ENCODE results near the gene BHLHE23.

Gene BHLHE23

DNA sequence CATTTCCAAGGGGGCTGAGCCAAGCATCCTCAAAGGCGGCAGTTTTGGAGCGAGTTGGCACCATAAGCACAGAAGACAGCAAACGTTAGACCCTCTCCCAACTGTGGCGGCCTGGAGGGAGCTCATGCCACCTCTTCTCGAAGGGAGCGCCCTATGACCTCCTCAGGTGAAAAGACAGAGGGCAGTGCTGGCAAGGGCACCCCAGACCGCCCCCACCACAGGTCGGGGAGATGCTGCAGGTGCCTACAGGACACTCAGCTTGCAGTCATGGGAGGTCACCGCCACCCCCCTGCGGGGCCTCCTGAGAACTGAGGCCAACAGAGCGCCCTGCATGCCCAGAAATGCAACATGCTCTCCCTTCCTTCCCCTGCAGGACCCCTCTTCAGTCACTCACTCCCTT lies 45.1 kb upstream of the BHLHE23 start:
- DNase-seq (ENCODE audit: extremely low read depth, low read depth), result no peak
- TF ChIP-seq CTCF (IDR thresholded peaks at IDR 0.05; ENCODE audit: low read depth, low read length, missing control alignments), result no peak
- H3K4me3 ChIP-seq (replicated peaks; ENCODE audit: low read depth, low read length), result no peak overlapping the region

DNA sequence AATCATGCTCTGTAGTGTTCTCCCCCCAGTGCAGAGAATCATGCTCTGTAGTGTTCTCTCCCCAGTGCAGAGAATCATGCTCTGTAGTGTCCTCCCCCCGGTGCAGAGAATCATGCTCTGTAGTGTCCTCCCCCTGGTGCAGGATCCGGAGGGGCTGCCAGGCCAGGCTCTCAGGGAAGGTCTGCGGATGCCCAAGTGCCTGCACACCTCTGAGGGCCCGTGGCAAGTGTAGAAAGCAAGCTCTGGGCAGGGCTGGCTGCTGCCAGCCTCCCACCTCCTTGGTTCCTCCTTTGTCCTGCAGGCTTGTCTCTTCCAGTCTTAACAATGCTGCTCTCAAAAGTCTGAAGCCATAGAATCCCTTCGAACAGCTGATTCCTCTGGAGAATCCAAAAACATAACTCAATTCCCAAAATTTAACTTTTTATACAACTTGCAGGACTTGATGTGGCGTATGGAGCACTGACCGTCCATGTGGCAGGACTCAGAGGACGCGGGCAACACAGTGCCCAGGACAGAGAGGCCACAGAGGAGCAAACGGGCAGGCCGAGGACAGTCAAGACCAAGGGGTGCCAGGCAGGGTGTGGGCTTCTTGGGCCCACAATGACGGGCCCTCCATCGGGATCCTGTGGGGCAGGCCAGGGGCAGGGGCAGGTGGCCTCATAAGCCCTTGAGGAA lies 44.6 kb upstream of the BHLHE23 start:
- no peak overlapping the region for H3K4me3 ChIP-seq (replicated peaks; ENCODE audit: low read depth, low read length)
- DNase-seq (ENCODE audit: extremely low read depth, low read depth), result no peak
- TF ChIP-seq CTCF (IDR thresholded peaks at IDR 0.05; ENCODE audit: low read depth, low read length, missing control alignments), result no peak

DNA sequence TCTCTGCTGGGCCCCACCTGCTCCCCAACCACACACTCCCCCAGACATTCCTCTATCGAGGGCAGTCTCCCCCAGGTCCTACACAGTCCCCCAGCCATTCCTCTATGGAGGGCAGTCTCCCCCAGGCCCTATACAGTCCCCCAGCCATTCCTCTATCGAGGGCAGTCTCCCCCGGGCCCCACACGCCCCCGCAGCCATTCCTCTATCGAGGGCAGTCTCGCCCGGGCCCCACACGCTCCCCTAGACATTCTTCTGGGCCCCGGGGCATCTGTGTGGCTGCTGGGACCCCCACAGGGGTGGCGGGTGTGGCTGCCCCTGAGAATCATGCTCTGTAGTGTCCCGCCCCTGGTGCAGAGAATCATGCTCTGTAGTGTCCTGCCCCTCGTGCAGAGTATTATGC lies 43.6 kb upstream of the BHLHE23 start:
- no peak for DNase-seq (ENCODE audit: extremely low read depth, low read depth)
- H3K4me3 ChIP-seq (replicated peaks; ENCODE audit: low read depth, low read length), result no peak overlapping the region
- no peak for TF ChIP-seq CTCF (IDR thresholded peaks at IDR 0.05; ENCODE audit: low read depth, low read length, missing control alignments)

GRCh38 chr20:63049561-63050221 lies 42.9 kb upstream of the BHLHE23 start:
- no peak for TF ChIP-seq CTCF (IDR thresholded peaks at IDR 0.05; ENCODE audit: low read depth, low read length, missing control alignments)
- no peak for DNase-seq (ENCODE audit: extremely low read depth, low read depth)
- no peak overlapping the region for H3K4me3 ChIP-seq (replicated peaks; ENCODE audit: low read depth, low read length)

DNA sequence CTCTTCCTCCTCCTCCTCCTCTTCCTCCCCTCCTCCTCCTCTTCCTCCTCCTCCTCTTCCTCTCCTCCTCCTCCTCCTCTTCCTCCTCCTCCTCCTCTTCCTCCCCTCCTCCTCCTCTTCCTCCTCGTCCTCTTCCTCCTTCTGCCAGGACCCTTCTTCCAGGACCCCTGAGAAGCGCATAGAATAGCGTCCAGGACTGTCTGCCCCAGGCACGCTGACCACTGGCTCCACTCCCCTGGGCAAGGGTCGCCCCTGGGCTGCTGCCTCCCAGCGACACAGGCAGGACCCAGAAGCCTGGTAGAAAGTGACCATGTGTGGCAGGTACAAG lies 42.4 kb upstream of the BHLHE23 start:
- no peak for TF ChIP-seq CTCF (IDR thresholded peaks at IDR 0.05; ENCODE audit: low read depth, low read length, missing control alignments)
- no peak for DNase-seq (ENCODE audit: extremely low read depth, low read depth)
- no peak overlapping the region for H3K4me3 ChIP-seq (replicated peaks; ENCODE audit: low read depth, low read length)

DNA sequence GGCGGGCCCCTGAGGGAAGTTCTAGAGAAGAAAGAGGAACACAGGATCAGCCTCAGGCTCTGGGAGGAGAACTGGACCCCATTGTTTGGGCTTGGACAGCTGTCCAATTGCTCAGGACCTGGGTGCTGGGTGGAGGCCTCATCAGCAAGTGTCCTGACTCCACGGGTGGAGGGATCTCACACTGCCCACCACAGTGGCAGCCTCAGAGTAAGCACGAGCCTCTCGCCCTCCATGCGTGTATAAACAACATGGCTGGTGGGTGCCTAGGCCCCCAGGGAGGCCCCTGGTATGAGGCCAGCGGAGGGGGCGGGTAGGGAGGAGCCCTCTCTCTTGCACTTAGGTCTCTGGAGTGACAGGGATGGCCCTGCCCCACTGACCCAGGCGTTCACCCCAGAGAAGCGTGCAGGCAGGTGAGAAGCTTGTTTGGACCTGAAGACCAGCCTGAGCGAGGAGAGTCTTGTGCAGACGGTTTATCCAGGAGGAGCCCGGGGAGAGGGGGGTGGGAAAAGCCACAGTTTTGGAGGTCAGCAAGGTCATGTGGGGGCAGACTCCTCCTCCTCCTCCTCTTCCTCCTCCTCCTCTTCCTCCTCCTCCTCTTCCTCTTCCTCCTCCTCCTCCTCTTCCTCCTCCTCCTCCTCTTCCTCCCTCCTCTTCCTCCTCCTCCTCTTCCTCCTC lies 41.9 kb upstream of the BHLHE23 start:
- DNase-seq (ENCODE audit: extremely low read depth, low read depth), result no peak
- H3K4me3 ChIP-seq (replicated peaks; ENCODE audit: low read depth, low read length), result no peak overlapping the region
- no peak for TF ChIP-seq CTCF (IDR thresholded peaks at IDR 0.05; ENCODE audit: low read depth, low read length, missing control alignments)

Data from HFF-Myc (cell line).